ENCODE measurements around the gene CACNB4. TPM values are rescaled to one million over a fixed set of nuclear protein-coding genes. Genes with fewer than 3 reads are reported as not detected.

The CACNB4 gene
- total RNA-seq, 4 donors from 2014 or later, result 0.88 to 4.6 (median 2.6) TPM

DNA sequence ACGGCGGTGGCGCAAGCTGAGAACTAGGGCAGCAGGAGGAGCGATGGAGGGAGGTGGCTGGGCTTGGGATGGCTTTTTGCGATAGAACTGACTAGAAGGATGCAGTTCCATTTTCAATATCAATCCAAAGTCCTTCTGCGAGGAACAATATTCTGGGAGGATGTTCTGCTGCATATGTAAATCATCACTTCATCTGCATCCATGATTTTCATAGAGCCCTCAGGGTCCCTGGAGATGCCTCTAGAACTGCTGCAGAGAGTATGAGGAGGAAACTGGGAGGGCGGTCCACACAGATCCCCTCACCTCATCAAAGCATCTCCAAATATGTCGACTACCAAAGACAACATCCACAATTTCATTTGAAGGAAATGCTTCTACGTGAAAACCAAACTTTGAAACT is 20.8 kb downstream of the CACNB4 start:
- no peak overlapping the region for H3K27ac ChIP-seq
- no peaks in the 10 kb centered on the region for H3K36me3 ChIP-seq
- H3K27me3 ChIP-seq, result no peaks in the 10 kb centered on the region
- H3K9me3 ChIP-seq, result no peaks in the 10 kb centered on the region
- H3K4me3 ChIP-seq, result no peak overlapping the region
- no peak for TF ChIP-seq POLR2A (IDR thresholded peaks at IDR 0.05)
- TF ChIP-seq, protein P1, sequence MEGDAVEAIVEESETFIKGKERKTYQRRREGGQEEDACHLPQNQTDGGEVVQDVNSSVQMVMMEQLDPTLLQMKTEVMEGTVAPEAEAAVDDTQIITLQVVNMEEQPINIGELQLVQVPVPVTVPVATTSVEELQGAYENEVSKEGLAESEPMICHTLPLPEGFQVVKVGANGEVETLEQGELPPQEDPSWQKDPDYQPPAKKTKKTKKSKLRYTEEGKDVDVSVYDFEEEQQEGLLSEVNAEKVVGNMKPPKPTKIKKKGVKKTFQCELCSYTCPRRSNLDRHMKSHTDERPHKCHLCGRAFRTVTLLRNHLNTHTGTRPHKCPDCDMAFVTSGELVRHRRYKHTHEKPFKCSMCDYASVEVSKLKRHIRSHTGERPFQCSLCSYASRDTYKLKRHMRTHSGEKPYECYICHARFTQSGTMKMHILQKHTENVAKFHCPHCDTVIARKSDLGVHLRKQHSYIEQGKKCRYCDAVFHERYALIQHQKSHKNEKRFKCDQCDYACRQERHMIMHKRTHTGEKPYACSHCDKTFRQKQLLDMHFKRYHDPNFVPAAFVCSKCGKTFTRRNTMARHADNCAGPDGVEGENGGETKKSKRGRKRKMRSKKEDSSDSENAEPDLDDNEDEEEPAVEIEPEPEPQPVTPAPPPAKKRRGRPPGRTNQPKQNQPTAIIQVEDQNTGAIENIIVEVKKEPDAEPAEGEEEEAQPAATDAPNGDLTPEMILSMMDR (IDR thresholded peaks at IDR 0.05), result no peak
- no peaks in the 10 kb centered on the region for H3K4me1 ChIP-seq
- DNase-seq, result no peak

DNA sequence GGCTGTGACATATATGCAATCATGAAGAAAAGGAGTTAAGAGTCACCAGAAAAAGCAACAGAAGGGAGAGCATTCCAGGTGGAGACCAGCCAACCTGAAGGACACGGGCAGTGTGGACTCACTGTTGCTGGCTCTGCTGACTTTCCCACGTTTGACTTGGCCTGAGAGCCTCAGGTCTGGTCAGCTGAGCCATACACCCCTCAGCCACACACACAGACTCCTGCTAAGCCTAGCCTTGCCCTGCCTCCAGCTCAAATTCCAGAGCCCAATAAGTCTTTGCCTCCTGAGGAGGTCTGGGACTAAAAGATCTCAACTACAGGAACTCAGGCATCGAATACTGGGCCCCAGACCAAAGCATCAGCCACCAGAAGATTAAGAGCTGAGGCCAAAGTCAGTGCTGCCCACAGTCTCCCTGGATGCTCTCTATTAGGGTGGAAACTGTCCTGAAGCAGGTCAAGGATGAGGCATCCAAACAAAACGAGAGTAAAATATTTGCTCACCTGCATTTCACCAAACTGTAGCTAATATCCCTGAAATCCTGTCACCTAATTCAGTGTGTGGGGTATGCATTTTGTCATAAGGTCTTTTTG is 23.3 kb downstream of the CACNB4 start:
- Histone ChIP-seq H3K27ac (no peak overlapping the region), H3K4me1 (no peaks in the 10 kb centered on the region), H3K9me3 (no peaks in the 10 kb centered on the region), H3K36me3 (no peaks in the 10 kb centered on the region), H3K27me3 (no peaks in the 10 kb centered on the region), H3K4me3 (no peak overlapping the region)
- TF ChIP-seq POLR2A (IDR thresholded peaks at IDR 0.05), result no peak
- TF ChIP-seq, protein P1 (IDR thresholded peaks at IDR 0.05), result no peak
- no peak for DNase-seq

DNA sequence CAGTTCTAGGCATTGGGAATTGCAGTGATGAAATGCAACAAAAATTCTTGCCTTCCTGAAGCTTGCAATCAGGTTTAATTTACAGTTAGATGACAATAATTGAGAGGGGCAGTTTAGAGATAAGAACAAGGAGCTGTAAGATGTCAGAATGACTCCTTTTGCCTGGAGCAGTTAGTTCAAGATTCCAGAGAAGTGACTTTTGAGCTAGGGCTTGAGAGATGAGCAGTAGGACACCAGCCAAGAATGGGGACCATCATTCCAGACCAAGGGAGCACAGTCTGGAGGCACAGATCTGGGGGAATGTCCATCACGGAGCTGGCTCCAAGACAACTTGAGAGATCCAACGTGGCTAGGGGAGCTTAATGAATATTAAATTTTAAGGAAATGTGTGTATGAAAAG is 26.8 kb downstream of the CACNB4 start:
- no peaks in the 10 kb centered on the region for H3K27me3 ChIP-seq
- DNase-seq, result no peak
- H3K27ac ChIP-seq, result no peak overlapping the region
- no peaks in the 10 kb centered on the region for H3K9me3 ChIP-seq
- TF ChIP-seq, protein P1 (IDR thresholded peaks at IDR 0.05), result no peak
- TF ChIP-seq POLR2A (IDR thresholded peaks at IDR 0.05), result no peak
- H3K4me3 ChIP-seq, result no peak overlapping the region
- no peaks in the 10 kb centered on the region for H3K36me3 ChIP-seq
- no peaks in the 10 kb centered on the region for H3K4me1 ChIP-seq

DNA sequence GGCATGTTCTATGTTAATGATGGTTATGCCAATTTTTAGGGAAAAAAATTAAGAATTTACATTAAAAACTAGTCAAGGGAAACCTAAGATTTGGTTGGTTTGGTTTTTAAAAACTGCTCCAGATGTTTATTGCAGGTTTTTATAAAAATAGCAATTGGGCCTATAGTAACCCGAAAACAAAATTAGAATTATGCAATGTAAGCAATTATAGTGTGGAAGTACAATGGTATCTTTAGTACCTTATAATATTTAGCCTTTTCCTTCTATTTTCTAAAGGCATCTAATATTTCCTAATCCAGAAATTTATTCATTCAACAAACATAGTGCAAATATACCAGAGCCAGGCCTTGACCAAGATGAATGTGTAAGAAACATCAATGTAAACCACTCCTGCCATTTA is 27.3 kb downstream of the CACNB4 start:
- TF ChIP-seq, protein P1 (IDR thresholded peaks at IDR 0.05), result no peak
- TF ChIP-seq POLR2A (IDR thresholded peaks at IDR 0.05), result no peak
- DNase-seq, result no peak
- no peak overlapping the region for H3K4me3 ChIP-seq

DNA sequence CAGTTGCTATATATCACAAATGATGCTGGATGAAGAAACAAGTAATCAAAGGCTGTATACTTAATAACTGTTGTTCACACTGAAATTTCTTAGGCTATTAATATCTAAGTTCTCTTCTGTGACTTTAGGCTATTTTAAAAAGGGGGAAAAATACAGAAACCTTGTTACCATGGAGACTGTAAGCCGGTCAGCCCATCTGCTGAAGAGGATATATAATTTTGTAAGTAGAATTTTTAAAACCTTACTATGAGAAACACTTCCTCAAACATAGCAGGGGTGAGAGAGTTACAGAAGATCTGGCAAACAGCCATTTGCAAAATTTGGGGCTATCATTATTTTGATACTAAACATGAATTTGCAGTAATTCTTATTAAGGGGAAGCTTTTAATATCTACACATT is 27.8 kb downstream of the CACNB4 start:
- DNase-seq, result no peak
- Histone ChIP-seq H3K4me3 (no peak overlapping the region), H3K27ac (no peak overlapping the region), H3K36me3 (no peaks in the 10 kb centered on the region), H3K9me3 (no peaks in the 10 kb centered on the region), H3K4me1 (no peaks in the 10 kb centered on the region), H3K27me3 (no peaks in the 10 kb centered on the region)
- TF ChIP-seq, protein P1 (IDR thresholded peaks at IDR 0.05), result no peak
- TF ChIP-seq POLR2A (IDR thresholded peaks at IDR 0.05), result no peak

More for the DNA sequence above, 27.3 kb downstream of the CACNB4 start:
- H3K27ac ChIP-seq, result no peak overlapping the region
- no peaks in the 10 kb centered on the region for H3K36me3 ChIP-seq
- no peaks in the 10 kb centered on the region for H3K27me3 ChIP-seq
- H3K4me1 ChIP-seq, result no peaks in the 10 kb centered on the region
- no peaks in the 10 kb centered on the region for H3K9me3 ChIP-seq

DNA sequence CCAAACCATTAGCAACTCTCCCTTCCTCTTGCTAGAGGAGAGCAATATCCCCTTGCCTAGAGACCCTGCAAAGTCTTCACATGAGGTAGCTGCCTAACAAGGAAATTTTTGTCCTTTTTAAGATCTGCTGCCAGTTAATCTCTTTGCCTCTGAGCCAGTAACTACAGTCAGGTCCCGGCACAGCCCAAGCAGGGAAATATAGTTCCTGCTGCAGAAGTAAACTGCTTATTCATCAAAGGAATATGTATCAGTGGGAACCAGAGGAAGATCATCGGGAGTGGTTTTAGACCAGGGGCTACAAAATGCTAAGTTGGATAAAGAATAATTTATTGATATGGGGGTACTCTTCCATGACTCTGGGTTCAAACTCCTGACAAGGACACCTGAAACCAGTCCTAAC is 30.6 kb downstream of the CACNB4 start:
- no peak for DNase-seq
- TF ChIP-seq, protein P1 (IDR thresholded peaks at IDR 0.05), result no peak
- TF ChIP-seq POLR2A (IDR thresholded peaks at IDR 0.05), result no peak
- H3K4me3 ChIP-seq, result no peak overlapping the region

More for the DNA sequence above, 30.6 kb downstream of the CACNB4 start:
- no peaks in the 10 kb centered on the region for H3K9me3 ChIP-seq
- no peak overlapping the region for H3K27ac ChIP-seq
- H3K4me1 ChIP-seq, result no peaks in the 10 kb centered on the region
- H3K27me3 ChIP-seq, result no peaks in the 10 kb centered on the region
- no peaks in the 10 kb centered on the region for H3K36me3 ChIP-seq
